Aorta (tissue), 5 donors: ENCODE data around the gene FAM222A. TPM values are rescaled to one million over a fixed set of nuclear protein-coding genes. Genes with fewer than 3 reads are reported as not detected.

Experiments
- ATAC-seq: fragments of 200-7000 bp; cut with Tn5 transposase; one replicate; pipeline ENCODE4 v1.9.1; 2022; ENCODE audit warnings: moderate library complexity; ENCODE audit not compliant: low FRiP score
- DNase-seq, 2 donors: peaks; one replicate each; pipeline ENCODE4 v3.0.0-alpha.2; 2020
- H3K27ac ChIP-seq, 2 donors: one replicate each; pipeline ENCODE4 v1.5.1; 2013; ENCODE audit warnings: low read length in 2 of 2, mild to moderate bottlenecking in 2 of 2, moderate library complexity in 2 of 2, control low read depth in 1 of 2, inconsistent platforms in 1 of 2, low read depth in 1 of 2
- H3K27me3 ChIP-seq, 2 donors: one replicate each; pipeline ENCODE4 v1.6.1; 2013; ENCODE audit warnings: control low read depth in 1 of 2, low read length in 1 of 2, mild to moderate bottlenecking in 1 of 2, moderate library complexity in 1 of 2; ENCODE audit not compliant: insufficient read depth in 2 of 2, control insufficient read depth in 1 of 2
- H3K36me3 ChIP-seq, 2 donors: one replicate each; pipeline ENCODE4 v1.6.1; 2013; ENCODE audit warnings: control low read depth in 1 of 2, low read length in 1 of 2, mild to moderate bottlenecking in 1 of 2; ENCODE audit not compliant: insufficient read depth in 2 of 2, control insufficient read depth in 1 of 2
- H3K4me1 ChIP-seq, 2 donors: one replicate each; pipeline ENCODE4 v1.6.1; 2013; ENCODE audit warnings: low read length in 2 of 2, control low read depth in 1 of 2, mild to moderate bottlenecking in 1 of 2, moderate library complexity in 1 of 2; ENCODE audit not compliant: insufficient read depth in 2 of 2, control insufficient read depth in 1 of 2
- H3K4me3 ChIP-seq, 2 donors: one replicate each; pipeline ENCODE4 v1.5.1; 2013; ENCODE audit warnings: low read length in 2 of 2, control low read depth in 1 of 2, mild to moderate bottlenecking in 1 of 2
- H3K9me3 ChIP-seq: one replicate; pipeline ENCODE4 v1.6.1; 2013; ENCODE audit warnings: mild to moderate bottlenecking, low read length; ENCODE audit not compliant: control insufficient read depth
- WGBS, 2 donors: extraction: QIAGEN DNeasy Blood & Tissue Kit; methylation state at CpG; one replicate each; pipeline ENCODE4 v1.1.7; 2013; 5-methylcytosine and 5-hydroxymethylcytosine counted together
- intact Hi-C, 2 donors: fragments of 100-400 bp; cut with DNase I; formaldehyde crosslinking; loops; one replicate each; pipeline versions ENCODE4 v1.14.2 to v1.15.0; 2022
- polyA plus RNA-seq, 2 donors: library from polyadenylated mRNA; stranded (reverse); fragments of 200-250 nt; gene quantifications; one replicate each; pipeline ENCODE4 v1.2.3, GENCODE V29; 2013
- total RNA-seq, 2 donors: library from RNA; stranded (reverse); fragmentation: NEBNext Ultra II Directional; extraction: Animal tissue kit (Norgen Biotek cat#: 25700); gene quantifications; one replicate each; pipeline ENCODE4 v1.2.1, GENCODE V29; 2021
- donor health status: healthy with polysubstance abuse.
- donor health status: Bipolar disorder and iron deficiency.
- donor health status: DM: no; HTN: no; CAD: no.
- donor health status: DM: no; HTN: no; CAD: no.
- donor health status: DM: yes; HTN: yes; CAD: no.

FAM222A gene
- total and polyA plus RNA-seq, 4 donors, result 0.25 to 0.52 (median 0.38) TPM

GRCh38 chr12:109813810-109814416 lies 100.3 kb downstream of the FAM222A start:
- 95 to 96% methylated on average over 6 of the region's 6 CpGs for WGBS, 2 donors
- DNase-seq (no peak), ATAC-seq (no peak)
- Histone ChIP-seq H3K9me3 (no peaks in the 10 kb centered on the region), H3K27me3 (no peaks in the 10 kb centered on the region), H3K4me3 (no peak overlapping the region), H3K27ac (no peak overlapping the region), H3K4me1 (no peaks in the 10 kb centered on the region), H3K36me3 (no peaks in the 10 kb centered on the region)
- intact Hi-C loops, result no loop called here

GRCh38 chr12:109814600-109815150 lies 101.0 kb downstream of the FAM222A start:
- Histone ChIP-seq H3K4me3 (no peak overlapping the region), H3K27ac (no peak overlapping the region), H3K9me3 (no peaks in the 10 kb centered on the region), H3K4me1 (no peaks in the 10 kb centered on the region), H3K36me3 (no peaks in the 10 kb centered on the region), H3K27me3 (no peaks in the 10 kb centered on the region)
- intact Hi-C loops, result no loop called here
- no peak for ATAC-seq
- no peak for DNase-seq
- WGBS, 2 donors, result 71 to 74% methylated on average over 20 of the region's 20 CpGs

GRCh38 chr12:109815225-109815624 lies 101.6 kb downstream of the FAM222A start:
- Histone ChIP-seq H3K4me3 (no peak overlapping the region), H3K27ac (no peak overlapping the region), H3K9me3 (no peaks in the 10 kb centered on the region), H3K4me1 (no peaks in the 10 kb centered on the region), H3K27me3 (no peaks in the 10 kb centered on the region), H3K36me3 (no peaks in the 10 kb centered on the region)
- intact Hi-C loops, result no loop called here
- DNase-seq (no peak), ATAC-seq (no peak)
- WGBS, 2 donors, result 91 to 94% methylated on average over 4 of the region's 4 CpGs

- Histone ChIP-seq H3K36me3 (no peaks in the 10 kb centered on the region), H3K27me3 (no peaks in the 10 kb centered on the region), H3K9me3 (no peaks in the 10 kb centered on the region), H3K4me3 (no peak overlapping the region), H3K27ac (no peak overlapping the region), H3K4me1 (no peaks in the 10 kb centered on the region)
- ATAC-seq (no peak), DNase-seq (no peak)
- 68 to 71% methylated on average over 10 of the region's 10 CpGs for WGBS, 2 donors
- intact Hi-C loops, result no loop called here
Observed at GRCh38 chr12:109815757-109816617, 102.4 kb downstream of the FAM222A start.

- WGBS, 2 donors, result 91 to 92% methylated on average over 7 of the region's 7 CpGs
- Histone ChIP-seq H3K27ac (no peak overlapping the region), H3K4me3 (no peak overlapping the region), H3K27me3 (no peaks in the 10 kb centered on the region), H3K4me1 (no peaks in the 10 kb centered on the region), H3K36me3 (no peaks in the 10 kb centered on the region), H3K9me3 (no peaks in the 10 kb centered on the region)
- DNase-seq (no peak), ATAC-seq (no peak)
- intact Hi-C loops, result no loop called here
Observed at GRCh38 chr12:109816870-109817269, 103.2 kb downstream of the FAM222A start.

- no peak overlapping the region for H3K27ac ChIP-seq
- H3K4me3 ChIP-seq, result no peak overlapping the region
- no peak for DNase-seq
- 93 to 94% methylated on average over 8 of the region's 8 CpGs for WGBS, 2 donors
- intact Hi-C loops, result no loop called here
- H3K27me3 ChIP-seq, result no peaks in the 10 kb centered on the region
- H3K9me3 ChIP-seq, result no peaks in the 10 kb centered on the region
- H3K4me1 ChIP-seq, result no peaks in the 10 kb centered on the region
- no peak for ATAC-seq
- no peaks in the 10 kb centered on the region for H3K36me3 ChIP-seq
Observed at GRCh38 chr12:109817627-109818231, 104.1 kb downstream of the FAM222A start.

- H3K9me3 ChIP-seq, result no peaks in the 10 kb centered on the region
- intact Hi-C loops, result no loop called here
- WGBS, 2 donors, result 92 to 95% methylated on average over 9 of the region's 9 CpGs
- H3K4me1 ChIP-seq, result no peaks in the 10 kb centered on the region
- no peak for DNase-seq
- no peak overlapping the region for H3K4me3 ChIP-seq
- ATAC-seq, result no peak
- no peaks in the 10 kb centered on the region for H3K36me3 ChIP-seq
- no peaks in the 10 kb centered on the region for H3K27me3 ChIP-seq
- H3K27ac ChIP-seq, result no peak overlapping the region
Observed at GRCh38 chr12:109818253-109818652, 104.6 kb downstream of the FAM222A start.

- Histone ChIP-seq H3K9me3 (no peaks in the 10 kb centered on the region), H3K27me3 (no peaks in the 10 kb centered on the region), H3K4me3 (no peak overlapping the region), H3K36me3 (no peaks in the 10 kb centered on the region), H3K27ac (no peak overlapping the region), H3K4me1 (no peaks in the 10 kb centered on the region)
- intact Hi-C loops, result no loop called here
- no peak for DNase-seq
- ATAC-seq, result no peak
- 47 to 59% methylated on average over 10 of the region's 10 CpGs for WGBS, 2 donors
Observed at GRCh38 chr12:109818905-109819500, 105.4 kb downstream of the FAM222A start.
